SK-N-SH treated with all-trans-retinoic acid at 6 μM for 48 hours (cell line): ENCODE measurements around the gene TFRC.
"Not testable (repeated sequence)": the region's sequence is repeated elsewhere in the genome, so short reads cannot be mapped to it uniquely, and the experiment has no call there.

Experiments
- ATAC-seq: fragments of 200-7000 bp; cut with Tn5 transposase; 3 replicates; pipeline ENCODE4 v1.9.1; 2020; ENCODE audit warnings: mild to moderate bottlenecking, moderate library complexity
- ARNTL ChIP-seq: fragments of 450-650 bp; formaldehyde crosslinking; IDR thresholded peaks from 2 replicates; pipeline ENCODE4 v1.5.0; 2020; ENCODE audit warnings: low read depth, mild to moderate bottlenecking, moderate library complexity, borderline replicate concordance
- BACH2 ChIP-seq: fragments of 250-450 bp; sonication (Bioruptor Pico); IDR thresholded peaks from 2 replicates; pipeline ENCODE4 v1.9.0; 2021; ENCODE audit warnings: mild to moderate bottlenecking, borderline replicate concordance
- CSRNP3 ChIP-seq: fragments of 250-450 bp; sonication (Bioruptor Pico); IDR thresholded peaks from 2 replicates; pipeline ENCODE4 v1.5.1; 2021; ENCODE audit warnings: mild to moderate bottlenecking, moderate library complexity
- ESRRG ChIP-seq: fragments of 250-450 bp; sonication (Bioruptor Pico); IDR thresholded peaks from 2 replicates; pipeline ENCODE4 v1.6.1; 2021; ENCODE audit warnings: mild to moderate bottlenecking
- GLIS3 ChIP-seq: fragments of 250-450 bp; sonication (Bioruptor Pico); IDR thresholded peaks from 2 replicates; pipeline ENCODE4 v1.5.0; 2020; ENCODE audit warnings: mild to moderate bottlenecking, moderate library complexity
- ISL1 ChIP-seq: fragments of 250-450 bp; sonication (Bioruptor Pico); IDR thresholded peaks from 2 replicates; pipeline ENCODE4 v2.1.2; 2022; ENCODE audit warnings: mild to moderate bottlenecking, moderate library complexity
- OSR1 ChIP-seq: fragments of 250-450 bp; sonication (Bioruptor Pico); IDR thresholded peaks from 2 replicates; pipeline ENCODE4 v1.8.0; 2022; ENCODE audit warnings: moderate library complexity, mild to moderate bottlenecking, inconsistent platforms
- POU6F1 ChIP-seq: fragments of 250-450 bp; sonication (Bioruptor Pico); IDR thresholded peaks from 2 replicates; pipeline ENCODE4 v1.8.0; 2021; ENCODE audit warnings: low read depth, mild to moderate bottlenecking, moderate library complexity, borderline replicate concordance
- PPARA ChIP-seq: fragments of 250-450 bp; sonication (Bioruptor Pico); IDR thresholded peaks from 2 replicates; pipeline ENCODE4 v1.5.0; 2020; ENCODE audit warnings: mild to moderate bottlenecking, borderline replicate concordance
- RARB ChIP-seq: fragments of 250-450 bp; sonication (Bioruptor Pico); IDR thresholded peaks from 2 replicates; pipeline ENCODE4 v1.8.0; 2021; ENCODE audit warnings: mild to moderate bottlenecking, moderate library complexity
- SNAI2 ChIP-seq: fragments of 250-450 bp; sonication (Bioruptor Pico); IDR thresholded peaks from 2 replicates; pipeline ENCODE4 v1.5.0; 2020; ENCODE audit warnings: mild to moderate bottlenecking, moderate library complexity
- TCF4 ChIP-seq: fragments of 250-450 bp; sonication (Bioruptor Pico); IDR thresholded peaks from 2 replicates; pipeline ENCODE4 v1.8.0; 2021; ENCODE audit warnings: mild to moderate bottlenecking, moderate library complexity, borderline replicate concordance
- TOX ChIP-seq: fragments of 250-450 bp; sonication (Bioruptor Pico); IDR thresholded peaks from 2 replicates; pipeline ENCODE4 v1.8.0; 2021; ENCODE audit warnings: mild to moderate bottlenecking, moderate library complexity, borderline replicate concordance
- ZC3H10 ChIP-seq: fragments of 250-450 bp; sonication (Bioruptor Pico); IDR thresholded peaks from 2 replicates; pipeline ENCODE4 v1.5.1; 2021; ENCODE audit warnings: mild to moderate bottlenecking, moderate library complexity
- ZFP3 ChIP-seq: fragments of 250-450 bp; sonication (Bioruptor Pico); IDR thresholded peaks from 2 replicates; pipeline ENCODE4 v1.5.0; 2020; ENCODE audit warnings: mild to moderate bottlenecking, moderate library complexity
- ZFP30 ChIP-seq: fragments of 450-650 bp; formaldehyde crosslinking; IDR thresholded peaks from 2 replicates; pipeline ENCODE4 v1.5.0; 2022; ENCODE audit warnings: mild to moderate bottlenecking, moderate library complexity
- ZNF565 ChIP-seq: fragments of 450-650 bp; formaldehyde crosslinking; conservative IDR thresholded peaks from 2 replicates; pipeline ENCODE4 v1.5.0; 2020; ENCODE audit warnings: low read depth, mild to moderate bottlenecking, moderate library complexity
- ZNF70 ChIP-seq: fragments of 450-650 bp; formaldehyde crosslinking; IDR thresholded peaks from 2 replicates; pipeline ENCODE4 v1.5.0; 2020; ENCODE audit warnings: mild to moderate bottlenecking, moderate library complexity
- ZNF8 ChIP-seq: fragments of 450-650 bp; formaldehyde crosslinking; IDR thresholded peaks from 2 replicates; pipeline ENCODE4 v1.5.0; 2020; ENCODE audit warnings: mild to moderate bottlenecking, moderate library complexity
- TF ChIP-seq, protein P1 (sequence below): fragments of 250-450 bp; sonication (Bioruptor Pico); IDR thresholded peaks from 2 replicates; pipeline ENCODE4 v1.5.0; 2020; ENCODE audit warnings: mild to moderate bottlenecking, moderate library complexity
- TF ChIP-seq, protein P2 (sequence below): fragments of 250-450 bp; sonication (Bioruptor Pico); IDR thresholded peaks from 2 replicates; pipeline ENCODE4 v1.8.0; 2020; ENCODE audit warnings: mild to moderate bottlenecking, moderate library complexity, borderline replicate concordance

The TFRC gene

GRCh38 chr3:196063049-196063448 is 18.8 kb downstream of the TFRC start:
- no peak for ATAC-seq
- TF ChIP-seq ZNF8 (CRISPR knock-in tag) (no peak), CSRNP3 (CRISPR knock-in tag) (no peak), PPARA (CRISPR knock-in tag) (no peak), SNAI2 (CRISPR knock-in tag) (no peak), GLIS3 (CRISPR knock-in tag) (no peak), OSR1 (CRISPR knock-in tag) (no peak), TCF4 (CRISPR knock-in tag) (no peak), ISL1 (CRISPR knock-in tag) (no peak), BACH2 (no peak), ARNTL (no peak), ZC3H10 (CRISPR knock-in tag) (no peak)

DNA sequence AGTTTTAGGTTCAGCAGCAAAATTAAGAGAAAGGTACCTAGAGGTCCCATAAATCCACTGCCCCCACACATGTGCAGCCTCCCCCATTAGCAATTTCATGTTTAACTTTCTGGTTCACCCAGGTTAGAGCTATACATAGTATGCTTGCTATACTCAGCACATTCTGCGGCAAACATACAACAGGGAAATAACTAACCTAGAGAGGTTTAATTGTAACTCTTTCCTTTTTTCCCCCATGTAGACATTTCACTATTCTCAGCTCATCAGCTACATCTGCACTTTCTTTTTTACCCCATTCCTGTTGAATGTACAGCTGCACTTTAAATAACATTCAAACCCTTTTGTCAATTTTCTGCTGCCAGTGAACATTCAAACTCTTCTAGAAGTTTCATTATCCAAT is 21.1 kb downstream of the TFRC start:
- TF ChIP-seq PPARA (CRISPR knock-in tag) (no peak), ZNF8 (CRISPR knock-in tag) (no peak), TCF4 (CRISPR knock-in tag) (no peak), POU6F1 (CRISPR knock-in tag) (no peak), CSRNP3 (CRISPR knock-in tag) (no peak), ZFP3 (no peak), BACH2 (no peak), ESRRG (CRISPR knock-in tag) (no peak), GLIS3 (CRISPR knock-in tag) (no peak), ZFP30 (CRISPR knock-in tag) (no peak), ZNF70 (CRISPR knock-in tag) (no peak)
- TF ChIP-seq, protein P1, sequence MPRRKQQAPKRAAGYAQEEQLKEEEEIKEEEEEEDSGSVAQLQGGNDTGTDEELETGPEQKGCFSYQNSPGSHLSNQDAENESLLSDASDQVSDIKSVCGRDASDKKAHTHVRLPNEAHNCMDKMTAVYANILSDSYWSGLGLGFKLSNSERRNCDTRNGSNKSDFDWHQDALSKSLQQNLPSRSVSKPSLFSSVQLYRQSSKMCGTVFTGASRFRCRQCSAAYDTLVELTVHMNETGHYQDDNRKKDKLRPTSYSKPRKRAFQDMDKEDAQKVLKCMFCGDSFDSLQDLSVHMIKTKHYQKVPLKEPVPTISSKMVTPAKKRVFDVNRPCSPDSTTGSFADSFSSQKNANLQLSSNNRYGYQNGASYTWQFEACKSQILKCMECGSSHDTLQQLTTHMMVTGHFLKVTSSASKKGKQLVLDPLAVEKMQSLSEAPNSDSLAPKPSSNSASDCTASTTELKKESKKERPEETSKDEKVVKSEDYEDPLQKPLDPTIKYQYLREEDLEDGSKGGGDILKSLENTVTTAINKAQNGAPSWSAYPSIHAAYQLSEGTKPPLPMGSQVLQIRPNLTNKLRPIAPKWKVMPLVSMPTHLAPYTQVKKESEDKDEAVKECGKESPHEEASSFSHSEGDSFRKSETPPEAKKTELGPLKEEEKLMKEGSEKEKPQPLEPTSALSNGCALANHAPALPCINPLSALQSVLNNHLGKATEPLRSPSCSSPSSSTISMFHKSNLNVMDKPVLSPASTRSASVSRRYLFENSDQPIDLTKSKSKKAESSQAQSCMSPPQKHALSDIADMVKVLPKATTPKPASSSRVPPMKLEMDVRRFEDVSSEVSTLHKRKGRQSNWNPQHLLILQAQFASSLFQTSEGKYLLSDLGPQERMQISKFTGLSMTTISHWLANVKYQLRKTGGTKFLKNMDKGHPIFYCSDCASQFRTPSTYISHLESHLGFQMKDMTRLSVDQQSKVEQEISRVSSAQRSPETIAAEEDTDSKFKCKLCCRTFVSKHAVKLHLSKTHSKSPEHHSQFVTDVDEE, result no peak
- no peak for ATAC-seq

GRCh38 chr3:196057760-196058331 is 24.0 kb downstream of the TFRC start:
- no peak for ATAC-seq
- TF ChIP-seq POU6F1 (CRISPR knock-in tag) (no peak), ZC3H10 (CRISPR knock-in tag) (no peak), ARNTL (no peak), SNAI2 (CRISPR knock-in tag) (no peak), ZNF565 (CRISPR knock-in tag) (no peak), TOX (CRISPR knock-in tag) (no peak), TCF4 (CRISPR knock-in tag) (no peak), PPARA (CRISPR knock-in tag) (no peak), ISL1 (CRISPR knock-in tag) (no peak), ESRRG (CRISPR knock-in tag) (no peak), ZNF70 (CRISPR knock-in tag) (no peak), CSRNP3 (CRISPR knock-in tag) (no peak), RARB (CRISPR knock-in tag) (no peak), BACH2 (no peak), ZFP3 (no peak)
- TF ChIP-seq, protein P2, sequence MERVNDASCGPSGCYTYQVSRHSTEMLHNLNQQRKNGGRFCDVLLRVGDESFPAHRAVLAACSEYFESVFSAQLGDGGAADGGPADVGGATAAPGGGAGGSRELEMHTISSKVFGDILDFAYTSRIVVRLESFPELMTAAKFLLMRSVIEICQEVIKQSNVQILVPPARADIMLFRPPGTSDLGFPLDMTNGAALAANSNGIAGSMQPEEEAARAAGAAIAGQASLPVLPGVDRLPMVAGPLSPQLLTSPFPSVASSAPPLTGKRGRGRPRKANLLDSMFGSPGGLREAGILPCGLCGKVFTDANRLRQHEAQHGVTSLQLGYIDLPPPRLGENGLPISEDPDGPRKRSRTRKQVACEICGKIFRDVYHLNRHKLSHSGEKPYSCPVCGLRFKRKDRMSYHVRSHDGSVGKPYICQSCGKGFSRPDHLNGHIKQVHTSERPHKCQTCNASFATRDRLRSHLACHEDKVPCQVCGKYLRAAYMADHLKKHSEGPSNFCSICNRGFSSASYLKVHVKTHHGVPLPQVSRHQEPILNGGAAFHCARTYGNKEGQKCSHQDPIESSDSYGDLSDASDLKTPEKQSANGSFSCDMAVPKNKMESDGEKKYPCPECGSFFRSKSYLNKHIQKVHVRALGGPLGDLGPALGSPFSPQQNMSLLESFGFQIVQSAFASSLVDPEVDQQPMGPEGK, result no peak

DNA sequence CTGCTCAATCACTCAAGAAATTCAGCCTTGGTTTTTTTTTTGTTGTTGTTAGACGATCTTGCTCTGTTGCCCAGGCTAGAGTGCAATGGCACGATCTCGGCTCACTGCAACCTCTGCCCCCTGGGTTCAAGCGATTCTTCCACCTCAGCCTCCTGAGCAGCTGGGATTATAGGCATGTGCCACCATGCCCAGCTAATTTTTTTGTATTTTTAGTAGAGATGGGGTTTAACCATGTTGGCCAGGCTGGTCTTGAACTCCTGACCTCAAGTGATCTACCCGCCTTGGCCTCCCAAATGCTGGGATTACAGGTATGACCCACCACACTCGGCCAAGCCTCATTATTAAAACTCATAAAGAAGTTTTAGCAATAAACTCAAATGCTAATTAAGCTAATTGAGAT is 25.5 kb downstream of the TFRC start:
- ATAC-seq, result not testable (repeated sequence)
